HepG2 (cell line): Measurements from ENCODE around the gene RPS15A. TPM values are rescaled to one million over a fixed set of nuclear protein-coding genes. Genes with fewer than 3 reads are reported as not detected.
A peak's percentile ranks its signal among the peaks of the same experiment; 100 is the strongest.

ENCODE experiments used
- ATAC-seq: fragments of 200-7000 bp; cut with Tn5 transposase; 3 replicates; pipeline ENCODE4 v1.9.1; 2020; ENCODE audit warnings: mild to moderate bottlenecking, moderate library complexity
- BruUV-seq: library from RNA; stranded (reverse); fragments of 400-500 nt; replicated peaks from 2 replicates; lab custom pipeline; 2021; lab: Mats Ljungman, UMichigan
- CTCF ChIA-PET: fragments of 300-600 bp; formaldehyde crosslinking; extraction: SDS; loops from one replicate; lab custom pipeline; 2021; ENCODE audit warnings: low total read pairs, inconsistent platforms, low intra/inter-chr PET ratio; lab: Yijun Ruan, JAX
- POLR2A ChIA-PET: fragments of 350-600 bp; sonication (Branson Sonifier 250); formaldehyde crosslinking; loops from one replicate; lab custom pipeline; 2020; ENCODE audit warnings: antibody characterized with exemption, inconsistent platforms; lab: Yijun Ruan, JAX
- DNase-seq: peaks from one replicate; pipeline ENCODE4 v3.0.0-alpha.2; 2015; ENCODE audit warnings: low spot score
- FAIRE-seq: peaks from 3 replicates; lab custom pipeline; 2011; peaks lifted over from hg19 to GRCh38; lab: Jason Lieb, UNC
- H2AFZ ChIP-seq: one replicate; pipeline ENCODE4 v1.6.1; 2011; ENCODE audit warnings: low read length, inconsistent platforms
- H3K27ac ChIP-seq: fragments of 300-600 bp; 3 replicates; pipeline ENCODE4 v1.8.0; 2011; ENCODE audit warnings: mixed run types, mild to moderate bottlenecking, mixed read lengths, low read length, inconsistent platforms; ENCODE audit not compliant: insufficient read depth; ENCODE audit errors: extremely low read length
- H3K27me3 ChIP-seq, 2 experiments: fragments of 200-600 bp in 1 of 2; 2 replicates in 1 of 2; 3 replicates in 1 of 2; pipeline versions ENCODE4 v1.6.0 to v1.8.0; 2011; ENCODE audit warnings: low read length in 2 of 2, mild to moderate bottlenecking in 2 of 2, moderate library complexity in 2 of 2, inconsistent platforms in 1 of 2; ENCODE audit not compliant: insufficient read depth in 2 of 2, control insufficient read depth in 1 of 2
- H3K36me3 ChIP-seq, 2 experiments: fragments of 200-600 bp in 1 of 2; replicated peaks in 1 of 2; 2 replicates in 1 of 2; 3 replicates in 1 of 2; pipeline versions ENCODE4 v1.5.1 to v1.8.0; 2011; ENCODE audit warnings: low read length in 2 of 2, inconsistent platforms in 1 of 2; ENCODE audit not compliant: insufficient read depth in 2 of 2, control insufficient read depth in 1 of 2
- H3K4me1 ChIP-seq: 2 replicates; pipeline ENCODE4 v1.5.1; 2012; ENCODE audit warnings: low read length, inconsistent platforms; ENCODE audit not compliant: insufficient read depth
- H3K4me2 ChIP-seq: 2 replicates; pipeline ENCODE4 v1.6.0; 2011; ENCODE audit warnings: low read depth, low read length, inconsistent platforms
- H3K4me3 ChIP-seq, 3 experiments: fragments of 200-600 bp in 1 of 3; sonication (generic), shearing (Covaris generic) in 1 of 3; replicated peaks in 1 of 3; 2 replicates each; pipeline ENCODE4 v1.5.1; 2011 to 2016; ENCODE audit warnings: low read length in 3 of 3, inconsistent platforms in 2 of 3, low read depth in 2 of 3, mild to moderate bottlenecking in 2 of 3, control low read depth in 1 of 3, mixed read lengths in 1 of 3; ENCODE audit not compliant: insufficient read depth in 1 of 3
- H3K79me2 ChIP-seq: one replicate; pipeline ENCODE4 v1.6.1; 2011; ENCODE audit warnings: low read length, inconsistent platforms; ENCODE audit not compliant: insufficient read depth
- H3K9ac ChIP-seq: 2 replicates; pipeline ENCODE4 v1.6.0; 2011; ENCODE audit warnings: mild to moderate bottlenecking, low read depth, low read length, inconsistent platforms; ENCODE audit not compliant: insufficient read depth
- H3K9me3 ChIP-seq: 2 replicates; pipeline ENCODE4 v1.5.1; 2012; ENCODE audit warnings: mild to moderate bottlenecking, low read length
- H4K20me1 ChIP-seq: 2 replicates; pipeline ENCODE4 v1.6.0; 2011; ENCODE audit warnings: inconsistent platforms, mild to moderate bottlenecking, low read length, moderate library complexity; ENCODE audit not compliant: insufficient read depth
- BHLHE40 ChIP-seq: IDR thresholded peaks from 2 replicates; pipeline ENCODE4 v1.6.1; 2011; ENCODE audit warnings: low read length, improper control_type of control experiment
- CEBPB ChIP-seq: IDR thresholded peaks from 2 replicates; pipeline ENCODE4 v1.6.1; 2011; ENCODE audit warnings: low read depth, low read length, improper control_type of control experiment, borderline replicate concordance
- ETS1 ChIP-seq: sonication (generic); formaldehyde crosslinking; IDR thresholded peaks from 2 replicates; pipeline ENCODE4 v1.4.0; 2020; ENCODE audit warnings: missing genetic modification reagents
- RBM22 ChIP-seq: fragments of 200-400 bp; formaldehyde crosslinking; optimal IDR thresholded peaks from 2 replicates; pipeline ENCODE3; 2017; ENCODE audit warnings: mild to moderate bottlenecking, low read length, moderate library complexity
- SUZ12 ChIP-seq: fragments of 150-350 bp; IDR thresholded peaks from 2 replicates; pipeline ENCODE4 v1.6.1; 2014; ENCODE audit warnings: low read depth, low read length
- TRIM24 ChIP-seq: sonication (generic); formaldehyde crosslinking; IDR thresholded peaks from 2 replicates; pipeline ENCODE4 v1.8.0; 2022; ENCODE audit warnings: mild to moderate bottlenecking, missing genetic modification reagents
- ZBTB38 ChIP-seq: sonication (generic); formaldehyde crosslinking; IDR thresholded peaks from 2 replicates; pipeline ENCODE4 v1.5.1; 2020; ENCODE audit warnings: mild to moderate bottlenecking, missing genetic modification reagents
- ZNF382 ChIP-seq: sonication (generic); formaldehyde crosslinking; IDR thresholded peaks from 2 replicates; pipeline ENCODE4 v1.5.0; 2020; ENCODE audit warnings: missing genetic modification reagents, mild to moderate bottlenecking, borderline replicate concordance
- ZNF749 ChIP-seq: sonication (generic); formaldehyde crosslinking; IDR thresholded peaks from 2 replicates; pipeline ENCODE4 v1.8.0; 2022; ENCODE audit warnings: mild to moderate bottlenecking, missing genetic modification reagents, moderate library complexity, borderline replicate concordance
- ZSCAN31 ChIP-seq: sonication (generic); formaldehyde crosslinking; IDR thresholded peaks from 2 replicates; pipeline ENCODE4 v1.5.0; 2020; ENCODE audit warnings: low read depth, mild to moderate bottlenecking, missing genetic modification reagents
- WGBS: methylation state at CpG from one replicate; pipeline ENCODE4 v1.1.6; 2017; ENCODE audit warnings: low lambda C conversion rate; 5-methylcytosine and 5-hydroxymethylcytosine counted together
- in situ Hi-C: cut with HindIII; loops from 2 replicates; pipeline ENCODE4 v1.10.0; 2017; ENCODE audit warnings: low pct_unique_long_range_greater_than_20kb; ENCODE audit not compliant: extremely low pct_ligation_motif_present
- intact Hi-C: fragments of 100-400 bp; cut with micrococcal nuclease; formaldehyde crosslinking; loops from one replicate; pipeline ENCODE4 v1.10.0; 2022; ENCODE audit not compliant: unreplicated experiment
- polyA plus RNA-seq, 8 experiments: library from polyadenylated mRNA; depleted of rRNA in 3 of 8; stranded (reverse) in 7 of 8; unstranded in 1 of 8; fragments of >200 nt; fragmentation: Illumina TruSeq in 4 of 8; extraction: Trizol in 4 of 8; gene quantifications; 2 replicates each; pipeline versions ENCODE4 v1.2.1 to v1.2.3, GENCODE V29; 2011 to 2016; ENCODE audit warnings: low read depth in 4 of 8, missing spikeins in 1 of 8, mixed read lengths in 1 of 8; ENCODE audit not compliant: insufficient read depth in 1 of 8
- total RNA-seq, 5 experiments: library from RNA; depleted of rRNA; stranded (reverse); fragments of >200 nt; fragmentation: Illumina TruSeq; extraction: Trizol; gene quantifications; 2 replicates each; pipeline ENCODE4 v1.2.3, GENCODE V29; 2016; ENCODE audit warnings: low read depth in 1 of 5

RPS15A gene
- total and polyA plus RNA-seq, 2 of the 13 experiments (the other 11 are each of a cell fraction or from before 2014, with no cell fraction given) = 5,489 to 9,457 TPM

- no peaks in the 10 kb centered on the region for H4K20me1 ChIP-seq
- H3K4me1 ChIP-seq = no peaks in the 10 kb centered on the region
- FAIRE-seq (no peak), DNase-seq (no peak), ATAC-seq (no peak)
- no peak overlapping the region for H3K4me2 ChIP-seq
- H3K4me3 ChIP-seq = no peak overlapping the region
- in situ Hi-C loops (no loop called here), intact Hi-C loops (no loop called here)
- ChIA-PET POLR2A (no interaction called here), CTCF (no interaction called here)
- H3K79me2 ChIP-seq = no peaks in the 10 kb centered on the region
- 98% methylated on average over 3 of the region's 3 CpGs for WGBS
- no peak overlapping the region for H2AFZ ChIP-seq
- H3K27ac ChIP-seq = no peak overlapping the region
- H3K9ac ChIP-seq = no peak overlapping the region
- no TSS peak for BruUV-seq
- H3K27me3 ChIP-seq = no peaks in the 10 kb centered on the region
- peaks cover 39 to 71% of the 10 kb centered on the region in 2 experiments for H3K36me3 ChIP-seq
- H3K9me3 ChIP-seq = no peaks in the 10 kb centered on the region
- TF ChIP-seq RBM22 = peak; percentile 93
- TF ChIP-seq BHLHE40 = no peak
- TF ChIP-seq ETS1 (CRISPR knock-in tag) = peak; percentile 55; the same call in 1 of the 2 replicates
- TF ChIP-seq, all 625 proteins: peak for 2
Observed at GRCh38 chr16:18811925-18812324, 21.8 kb upstream of the RPS15A start.

- no peak for ATAC-seq
- FAIRE-seq = no peak
- intact Hi-C loops (no loop called here), in situ Hi-C loops (no loop called here)
- Histone ChIP-seq H4K20me1 (no peaks in the 10 kb centered on the region), H3K36me3 (peaks cover 28 to 53% of the 10 kb centered on the region in 2 experiments), H3K27ac (no peak overlapping the region), H2AFZ (no peak overlapping the region), H3K9ac (no peak overlapping the region), H3K4me1 (peaks cover 8% of the 10 kb centered on the region), H3K27me3 (no peaks in the 10 kb centered on the region), H3K9me3 (no peaks in the 10 kb centered on the region), H3K79me2 (no peaks in the 10 kb centered on the region), H3K4me3 (no peak overlapping the region), H3K4me2 (no peak overlapping the region)
- no peak for DNase-seq
- POLR2A ChIA-PET = interaction anchor here (0.6 to 1.2 kb wide), 2 partner anchors 8 to 177 kb away, joined by 3 to 4 read pairs; partner anchors contain the start of gene ARL6IP1
- no TSS peak for BruUV-seq
- TF ChIP-seq ZNF749 (CRISPR knock-in tag) (no peak), TRIM24 (no peak), CEBPB (peak; percentile 32; the same call in 1 of the 2 replicates), SUZ12 (no peak), ZSCAN31 (no peak), RBM22 (peak; percentile 50), ZNF382 (CRISPR knock-in tag) (no peak), ZBTB38 (CRISPR knock-in tag) (0 out of 2 replicates have a peak, but pooled peaks have one; percentile 42)
- WGBS = 98% methylated on average over 13 of the region's 13 CpGs
- CTCF ChIA-PET = no interaction called here
Observed at GRCh38 chr16:18809165-18809564, 19.0 kb upstream of the RPS15A start.
